ENCODE measurements around the gene IRF1.

IRF1 gene

DNA sequence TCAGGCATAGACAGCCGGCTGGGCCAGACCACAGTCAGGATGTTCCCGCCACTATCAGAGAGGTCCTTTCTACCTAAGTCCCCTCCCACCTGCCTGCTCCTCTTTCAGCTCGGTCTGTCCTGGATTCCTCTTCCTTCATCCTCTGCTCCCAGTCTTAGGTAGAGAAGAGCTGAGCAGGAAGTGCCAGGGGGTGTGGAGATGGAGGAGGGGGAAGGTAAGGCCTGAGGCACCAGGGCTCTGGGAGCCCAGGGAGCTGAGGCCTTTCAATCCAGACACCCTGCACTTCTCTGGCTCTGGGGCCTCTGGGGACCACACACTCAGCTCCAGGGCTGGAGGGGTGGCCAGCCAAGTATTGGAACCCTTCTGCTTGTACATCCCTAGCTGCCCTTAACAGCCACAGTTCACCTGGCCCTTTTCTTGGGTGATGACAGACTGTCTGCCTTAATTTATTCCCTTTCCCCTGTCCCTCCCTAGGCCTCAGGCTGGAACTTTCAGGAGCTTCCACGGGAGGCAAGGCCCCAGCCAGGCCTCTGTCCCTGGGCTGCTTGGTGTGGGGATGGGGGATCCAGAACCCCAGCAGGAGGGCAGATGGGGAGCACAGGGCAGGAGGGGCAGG lies 15.6 kb downstream of the IRF1 start:
- H3K9ac ChIP-seq (ENCODE audit: insufficient read length): no peak overlapping the region
- H3K36me3 ChIP-seq (ENCODE audit: insufficient read depth, low read length): no peaks in the 10 kb centered on the region
- no peak overlapping the region for H3K27ac ChIP-seq
- no peaks in the 10 kb centered on the region for H3K9me3 ChIP-seq (ENCODE audit: low read depth, low read length)
- no peak overlapping the region for H3K4me3 ChIP-seq
- no peak for DNase-seq (ENCODE audit: low read depth, low spot score)
- TF ChIP-seq EZH2 (IDR thresholded peaks at IDR 0.05): no peak
- TF ChIP-seq FOXP2 (optimal IDR thresholded peaks at IDR 0.05; ENCODE audit: control extremely low read depth, extremely low read length, insufficient read depth): no peak
- no peak for TF ChIP-seq POLR2AphosphoS5 (IDR thresholded peaks at IDR 0.05; ENCODE audit: borderline replicate concordance, low read depth, low read length)

DNA sequence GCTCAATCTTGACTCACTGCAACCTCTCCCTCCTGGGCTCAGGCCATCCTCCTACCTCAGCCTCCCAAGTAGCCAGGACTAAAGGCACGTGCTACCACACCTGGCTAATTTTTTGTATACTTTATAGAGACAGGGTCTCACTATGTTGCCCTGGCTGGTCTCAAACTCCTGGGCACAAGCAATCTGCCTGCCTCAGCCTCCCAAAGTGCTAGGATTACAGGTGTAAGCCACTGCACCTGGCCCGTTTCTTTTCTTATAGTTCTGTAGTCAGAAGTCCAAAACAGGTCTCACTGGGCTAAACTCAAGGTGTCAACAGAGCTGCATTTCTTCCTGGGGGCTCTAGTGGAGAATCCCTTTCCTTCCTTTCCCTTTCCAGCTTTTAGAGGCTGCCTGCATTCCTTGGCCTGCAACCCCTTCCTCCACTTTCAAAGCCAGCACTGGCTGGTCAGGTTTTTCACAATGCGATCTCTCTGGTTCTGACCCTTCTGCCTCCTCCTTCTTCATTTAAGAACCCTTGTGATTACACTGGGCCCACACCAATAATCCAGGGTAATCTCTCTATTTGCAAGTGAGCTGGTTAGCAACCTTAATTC lies 16.3 kb downstream of the IRF1 start:
- Histone ChIP-seq H3K9me3 (ENCODE audit: low read depth, low read length) (no peaks in the 10 kb centered on the region), H3K9ac (ENCODE audit: insufficient read length) (no peak overlapping the region), H3K4me3 (no peak overlapping the region), H3K27ac (no peak overlapping the region), H3K36me3 (ENCODE audit: insufficient read depth, low read length) (no peaks in the 10 kb centered on the region)
- DNase-seq (ENCODE audit: low read depth, low spot score): no peak
- TF ChIP-seq EZH2 (IDR thresholded peaks at IDR 0.05) (no peak), FOXP2 (optimal IDR thresholded peaks at IDR 0.05; ENCODE audit: control extremely low read depth, extremely low read length, insufficient read depth) (no peak), POLR2AphosphoS5 (IDR thresholded peaks at IDR 0.05; ENCODE audit: borderline replicate concordance, low read depth, low read length) (no peak)

DNA sequence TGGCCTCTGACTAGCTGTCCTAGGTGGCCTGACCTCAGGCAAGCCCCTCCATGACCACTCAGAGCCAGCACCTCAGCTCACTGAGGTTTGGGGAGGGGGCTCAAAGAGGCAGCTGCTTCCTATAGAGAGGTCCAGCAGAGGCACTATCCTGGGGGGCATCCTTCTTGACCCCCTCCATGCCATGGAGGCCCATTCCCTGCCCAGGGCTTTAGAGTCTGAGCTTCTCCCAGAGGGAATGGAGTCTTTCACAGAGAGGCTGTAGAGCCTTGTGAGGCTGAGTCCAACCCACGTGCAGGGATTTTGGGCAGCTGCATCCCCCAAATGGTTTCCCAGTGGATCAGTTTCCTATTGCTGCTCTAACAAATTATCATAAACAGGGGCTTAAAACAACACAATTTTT lies 16.9 kb downstream of the IRF1 start:
- DNase-seq (ENCODE audit: low read depth, low spot score): no peak

DNA sequence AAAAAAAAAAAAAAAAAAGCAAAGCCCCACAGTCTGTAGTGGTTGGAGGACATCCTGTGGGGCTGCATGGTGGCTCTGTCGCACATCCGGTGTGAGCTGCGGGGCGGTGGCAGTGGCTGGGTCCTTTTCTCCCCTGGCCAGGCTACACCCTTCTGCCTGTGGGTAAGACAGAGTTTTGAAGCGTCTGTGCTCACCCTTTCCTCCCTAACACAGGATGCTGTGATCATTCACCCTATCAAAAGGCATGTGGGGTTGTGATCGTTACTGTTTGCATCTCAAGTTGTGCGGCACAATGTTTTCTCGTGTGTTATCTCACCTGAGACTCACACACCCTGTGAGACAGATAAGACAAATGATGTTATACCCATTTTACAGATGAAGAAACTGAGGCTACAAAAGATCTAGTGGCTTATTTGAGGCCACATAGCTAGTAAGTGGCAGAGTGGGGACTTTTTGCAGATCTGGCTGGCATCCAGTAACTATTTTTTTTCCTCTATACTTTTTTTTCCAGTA lies 17.5 kb downstream of the IRF1 start:
- TF ChIP-seq POLR2AphosphoS5 (IDR thresholded peaks at IDR 0.05; ENCODE audit: borderline replicate concordance, low read depth, low read length) (no peak), FOXP2 (optimal IDR thresholded peaks at IDR 0.05; ENCODE audit: control extremely low read depth, extremely low read length, insufficient read depth) (no peak), EZH2 (IDR thresholded peaks at IDR 0.05) (no peak)
- DNase-seq (ENCODE audit: low read depth, low spot score): no peak
- no peaks in the 10 kb centered on the region for H3K36me3 ChIP-seq (ENCODE audit: insufficient read depth, low read length)

More for the DNA sequence above, 16.9 kb downstream of the IRF1 start:
- TF ChIP-seq POLR2AphosphoS5 (IDR thresholded peaks at IDR 0.05; ENCODE audit: borderline replicate concordance, low read depth, low read length): no peak
- TF ChIP-seq FOXP2 (optimal IDR thresholded peaks at IDR 0.05; ENCODE audit: control extremely low read depth, extremely low read length, insufficient read depth): no peak
- no peak for TF ChIP-seq EZH2 (IDR thresholded peaks at IDR 0.05)
- Histone ChIP-seq H3K9ac (ENCODE audit: insufficient read length) (no peak overlapping the region), H3K9me3 (ENCODE audit: low read depth, low read length) (no peaks in the 10 kb centered on the region), H3K4me3 (no peak overlapping the region), H3K27ac (no peak overlapping the region), H3K36me3 (ENCODE audit: insufficient read depth, low read length) (no peaks in the 10 kb centered on the region)

DNA sequence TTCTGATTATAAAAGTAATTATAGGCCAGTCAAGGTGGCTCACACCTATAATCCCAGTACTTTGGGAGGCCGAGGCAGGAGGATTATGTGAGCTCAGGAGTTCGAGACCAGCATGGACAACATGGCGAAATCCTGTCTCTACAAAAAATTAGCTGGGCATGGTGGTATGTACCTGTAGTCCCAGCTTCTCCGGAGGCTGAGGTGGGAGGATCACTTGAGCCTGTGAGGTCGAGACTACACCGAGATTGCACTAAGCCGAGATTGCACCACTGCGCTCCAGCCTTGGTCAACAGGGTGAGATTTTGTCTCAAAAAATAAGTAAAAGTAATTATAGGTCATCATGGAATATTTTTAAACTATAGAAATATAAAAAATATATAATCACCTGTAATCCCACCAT lies 18.1 kb downstream of the IRF1 start:
- DNase-seq (ENCODE audit: low read depth, low spot score): no peak
- no peaks in the 10 kb centered on the region for H3K9me3 ChIP-seq (ENCODE audit: low read depth, low read length)
- no peaks in the 10 kb centered on the region for H3K36me3 ChIP-seq (ENCODE audit: insufficient read depth, low read length)
- no peak overlapping the region for H3K9ac ChIP-seq (ENCODE audit: insufficient read length)
- no peak overlapping the region for H3K27ac ChIP-seq
- TF ChIP-seq POLR2AphosphoS5 (IDR thresholded peaks at IDR 0.05; ENCODE audit: borderline replicate concordance, low read depth, low read length) (no peak), FOXP2 (optimal IDR thresholded peaks at IDR 0.05; ENCODE audit: control extremely low read depth, extremely low read length, insufficient read depth) (no peak), EZH2 (IDR thresholded peaks at IDR 0.05) (no peak)
- no peak overlapping the region for H3K4me3 ChIP-seq

More for the DNA sequence above, 17.5 kb downstream of the IRF1 start:
- no peak overlapping the region for H3K4me3 ChIP-seq
- H3K27ac ChIP-seq: no peak overlapping the region
- H3K9me3 ChIP-seq (ENCODE audit: low read depth, low read length): no peaks in the 10 kb centered on the region
- H3K9ac ChIP-seq (ENCODE audit: insufficient read length): no peak overlapping the region

DNA sequence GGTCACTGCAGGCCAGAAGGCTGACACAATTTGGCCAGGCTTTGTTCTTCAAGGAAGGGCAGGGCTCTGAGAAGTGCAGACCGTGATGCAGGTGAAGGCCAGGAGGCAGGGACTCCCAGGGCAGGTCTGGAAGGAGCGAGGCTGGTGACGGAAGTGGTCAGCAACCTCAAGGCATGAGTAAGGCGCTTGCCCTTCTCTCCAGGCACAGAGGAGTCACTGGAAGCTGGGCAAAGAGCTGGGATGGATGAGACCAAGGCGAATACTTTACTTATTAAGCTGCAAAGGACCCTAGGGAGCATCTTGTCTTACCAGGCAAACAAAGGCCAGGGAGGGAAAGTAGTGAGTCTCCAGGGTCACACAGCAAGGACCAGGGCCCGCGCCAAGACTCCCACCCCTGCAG lies 18.6 kb downstream of the IRF1 start:
- no peak overlapping the region for H3K4me3 ChIP-seq
- TF ChIP-seq POLR2AphosphoS5 (IDR thresholded peaks at IDR 0.05; ENCODE audit: borderline replicate concordance, low read depth, low read length): no peak
- no peak for TF ChIP-seq FOXP2 (optimal IDR thresholded peaks at IDR 0.05; ENCODE audit: control extremely low read depth, extremely low read length, insufficient read depth)
- no peak for TF ChIP-seq EZH2 (IDR thresholded peaks at IDR 0.05)
- no peak overlapping the region for H3K9ac ChIP-seq (ENCODE audit: insufficient read length)
- no peak overlapping the region for H3K27ac ChIP-seq
- no peak for DNase-seq (ENCODE audit: low read depth, low spot score)
- H3K36me3 ChIP-seq (ENCODE audit: insufficient read depth, low read length): no peaks in the 10 kb centered on the region
- no peaks in the 10 kb centered on the region for H3K9me3 ChIP-seq (ENCODE audit: low read depth, low read length)

DNA sequence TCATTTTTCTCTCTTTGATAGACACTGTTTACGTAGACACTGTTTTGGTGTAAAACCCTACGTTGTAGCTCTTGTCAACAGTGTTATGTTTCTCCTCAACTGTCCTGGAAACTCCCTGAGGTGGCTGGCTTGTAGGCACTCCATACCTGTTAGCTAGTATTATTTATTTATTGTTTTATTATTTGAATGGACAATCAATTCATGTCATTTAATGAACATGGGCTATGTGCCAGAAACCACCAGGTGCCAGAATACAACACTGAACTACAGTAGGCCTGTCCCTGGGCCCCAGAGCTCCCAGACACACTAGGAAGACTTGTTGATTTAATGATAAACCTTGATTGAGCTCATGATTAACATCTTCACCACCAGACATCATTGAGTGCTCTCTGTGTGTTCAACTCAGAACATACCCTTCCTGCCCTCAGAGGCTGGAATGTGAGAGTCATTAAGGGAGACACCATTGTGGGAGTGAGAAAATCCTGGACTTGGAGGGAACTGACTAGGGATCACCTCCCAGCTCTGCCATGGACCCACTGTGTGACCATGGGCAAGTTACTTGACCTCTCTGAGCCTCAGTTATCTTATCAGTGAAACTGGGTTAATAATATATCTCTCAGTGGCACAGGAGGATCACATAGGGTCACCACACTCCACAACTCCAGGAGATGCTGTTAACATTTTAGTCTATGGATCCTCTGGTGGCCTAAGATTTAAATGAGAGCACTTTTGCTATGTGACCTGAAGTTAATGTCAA lies 19.2 kb downstream of the IRF1 start:
- no peaks in the 10 kb centered on the region for H3K36me3 ChIP-seq (ENCODE audit: insufficient read depth, low read length)

DNA sequence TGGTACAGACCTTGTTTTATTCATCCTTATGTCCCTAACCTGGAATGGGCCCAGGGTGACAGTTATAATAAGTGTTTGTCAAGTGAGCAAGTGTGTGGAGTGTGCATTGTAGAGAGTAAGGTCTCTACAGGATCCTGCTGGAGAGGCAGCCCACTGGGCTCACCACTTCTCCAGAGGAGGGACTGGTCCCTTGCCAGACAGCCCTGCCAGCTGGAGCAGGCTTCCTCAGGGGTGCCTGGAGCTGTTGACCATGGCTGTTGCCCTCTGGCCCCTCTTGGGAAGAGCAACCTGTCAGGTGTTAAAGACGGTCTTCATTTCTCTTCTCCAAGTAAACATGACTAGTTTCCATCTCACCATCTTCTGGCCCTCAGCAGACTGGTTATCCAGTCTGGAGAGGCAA lies 20.0 kb downstream of the IRF1 start:
- no peaks in the 10 kb centered on the region for H3K9me3 ChIP-seq (ENCODE audit: low read depth, low read length)
- no peak for DNase-seq (ENCODE audit: low read depth, low spot score)
- H3K27ac ChIP-seq: no peak overlapping the region
- H3K9ac ChIP-seq (ENCODE audit: insufficient read length): no peak overlapping the region
- H3K4me3 ChIP-seq: no peak overlapping the region
- H3K36me3 ChIP-seq (ENCODE audit: insufficient read depth, low read length): no peaks in the 10 kb centered on the region
- TF ChIP-seq POLR2AphosphoS5 (IDR thresholded peaks at IDR 0.05; ENCODE audit: borderline replicate concordance, low read depth, low read length) (no peak), EZH2 (IDR thresholded peaks at IDR 0.05) (no peak), FOXP2 (optimal IDR thresholded peaks at IDR 0.05; ENCODE audit: control extremely low read depth, extremely low read length, insufficient read depth) (no peak)

More for the DNA sequence above, 19.2 kb downstream of the IRF1 start:
- Histone ChIP-seq H3K4me3 (no peak overlapping the region), H3K27ac (no peak overlapping the region), H3K9ac (ENCODE audit: insufficient read length) (no peak overlapping the region), H3K9me3 (ENCODE audit: low read depth, low read length) (no peaks in the 10 kb centered on the region)
- no peak for DNase-seq (ENCODE audit: low read depth, low spot score)
- TF ChIP-seq POLR2AphosphoS5 (IDR thresholded peaks at IDR 0.05; ENCODE audit: borderline replicate concordance, low read depth, low read length) (no peak), FOXP2 (optimal IDR thresholded peaks at IDR 0.05; ENCODE audit: control extremely low read depth, extremely low read length, insufficient read depth) (no peak)
